Pulmonary artery endothelial cell (primary cell): ENCODE measurements around the gene RFC3. TPM values are rescaled to one million over a fixed set of nuclear protein-coding genes. Genes with fewer than 3 reads are reported as not detected.

Experiments
- DNase-seq: peaks from one replicate; pipeline ENCODE4 v3.0.0-alpha.2; 2011; ENCODE audit warnings: low read depth, low spot score
- total RNA-seq: library from RNA; depleted of rRNA; stranded (reverse); fragments of >200 nt; gene quantifications from 2 replicates; pipeline ENCODE4 v1.2.3, GENCODE V29; 2014

Gene RFC3
- total RNA-seq, 1 donor from 2014 or later: 16.2 TPM

GRCh38 chr13:33863188-33863789 is 45.3 kb downstream of the RFC3 start:
- DNase-seq: no peak

- DNase-seq: no peak
Measured at GRCh38 chr13:33865945-33866344, 48.0 kb downstream of the RFC3 start.

GRCh38 chr13:33867472-33867871 is 49.5 kb downstream of the RFC3 start:
- no peak for DNase-seq

GRCh38 chr13:33868343-33868994 is 50.5 kb downstream of the RFC3 start:
- no peak for DNase-seq

- no peak for DNase-seq
Measured at GRCh38 chr13:33869005-33869404, 51.1 kb downstream of the RFC3 start.

GRCh38 chr13:33870046-33870668 is 52.2 kb downstream of the RFC3 start:
- DNase-seq: no peak

- DNase-seq: no peak
Measured at GRCh38 chr13:33871207-33872004, 53.5 kb downstream of the RFC3 start.

GRCh38 chr13:33872005-33872351 is 54.0 kb downstream of the RFC3 start:
- DNase-seq: no peak

GRCh38 chr13:33873251-33873908 is 55.4 kb downstream of the RFC3 start:
- DNase-seq: no peak

- DNase-seq: no peak
Measured at GRCh38 chr13:33874871-33875270, 56.9 kb downstream of the RFC3 start.

GRCh38 chr13:33875618-33876401 is 57.9 kb downstream of the RFC3 start:
- no peak for DNase-seq

GRCh38 chr13:33876716-33877394 is 58.9 kb downstream of the RFC3 start:
- no peak for DNase-seq

GRCh38 chr13:33879118-33879517 is 61.2 kb downstream of the RFC3 start:
- DNase-seq: peak; percentile 55

GRCh38 chr13:33882804-33883203 is 64.9 kb downstream of the RFC3 start:
- no peak for DNase-seq

- DNase-seq: no peak
Measured at GRCh38 chr13:33884531-33885220, 66.7 kb downstream of the RFC3 start.
